ENCODE data around the gene SP140L. TPM values are rescaled to one million over a fixed set of nuclear protein-coding genes. Genes with fewer than 3 reads are reported as not detected.
"Not testable (repeated sequence)": the region's sequence is repeated elsewhere in the genome, so short reads cannot be mapped to it uniquely, and the experiment has no call there.

The SP140L gene
- 2.7 and 8.4 TPM in 2 replicates for total RNA-seq

- peak; percentile 30 for DNase-seq (ENCODE audit: low read depth)
- H3K4me3 ChIP-seq (ENCODE audit: low read depth, low read length) = peak within 1 kb of the TSS; percentile 61
- TF ChIP-seq CTCF (conservative IDR thresholded peaks at IDR 0.05; ENCODE audit: low read depth, low read length) = no peak
Observed at GRCh38 chr2:230326453-230327417, at the start of gene SP140L. SP140L (plus strand) TSS chr2:230327193; CDS start chr2:230327270, 77 bp downstream.

GRCh38 chr2:230282936-230283335, 44.1 kb upstream of the SP140L start:
- H3K4me3 ChIP-seq (ENCODE audit: low read depth, low read length) = no peak overlapping the region
- no peak for DNase-seq (ENCODE audit: low read depth)
- no peak for TF ChIP-seq CTCF (conservative IDR thresholded peaks at IDR 0.05; ENCODE audit: low read depth, low read length)

- no peak for DNase-seq (ENCODE audit: low read depth)
- TF ChIP-seq CTCF (conservative IDR thresholded peaks at IDR 0.05; ENCODE audit: low read depth, low read length) = no peak
- H3K4me3 ChIP-seq (ENCODE audit: low read depth, low read length) = no peak overlapping the region
Observed at GRCh38 chr2:230286048-230286447, 40.9 kb upstream of the SP140L start.

GRCh38 chr2:230289311-230289710, 37.7 kb upstream of the SP140L start:
- H3K4me3 ChIP-seq (ENCODE audit: low read depth, low read length); DNase-seq (ENCODE audit: low read depth): not testable (repeated sequence)

GRCh38 chr2:230295192-230295591, 31.8 kb upstream of the SP140L start:
- no peak for TF ChIP-seq CTCF (conservative IDR thresholded peaks at IDR 0.05; ENCODE audit: low read depth, low read length)
- DNase-seq (ENCODE audit: low read depth) = no peak
- no peak overlapping the region for H3K4me3 ChIP-seq (ENCODE audit: low read depth, low read length)

- H3K4me3 ChIP-seq (ENCODE audit: low read depth, low read length) = no peak overlapping the region
- TF ChIP-seq CTCF (conservative IDR thresholded peaks at IDR 0.05; ENCODE audit: low read depth, low read length) = no peak
- DNase-seq (ENCODE audit: low read depth) = no peak
Observed at GRCh38 chr2:230296917-230297316, 30.1 kb upstream of the SP140L start.

- DNase-seq (ENCODE audit: low read depth) = no peak
- H3K4me3 ChIP-seq (ENCODE audit: low read depth, low read length) = no peak overlapping the region
- no peak for TF ChIP-seq CTCF (conservative IDR thresholded peaks at IDR 0.05; ENCODE audit: low read depth, low read length)
Observed at GRCh38 chr2:230299618-230300017, 27.4 kb upstream of the SP140L start.

Data from epithelial cell of proximal tubule (primary cell).